ENCODE results near the gene BNIP1. TPM values are rescaled to one million over a fixed set of nuclear protein-coding genes. Genes with fewer than 3 reads are reported as not detected.

BNIP1 gene
- total RNA-seq, 2 donors from 2014 or later: 12.5 to 19.8 TPM

DNA sequence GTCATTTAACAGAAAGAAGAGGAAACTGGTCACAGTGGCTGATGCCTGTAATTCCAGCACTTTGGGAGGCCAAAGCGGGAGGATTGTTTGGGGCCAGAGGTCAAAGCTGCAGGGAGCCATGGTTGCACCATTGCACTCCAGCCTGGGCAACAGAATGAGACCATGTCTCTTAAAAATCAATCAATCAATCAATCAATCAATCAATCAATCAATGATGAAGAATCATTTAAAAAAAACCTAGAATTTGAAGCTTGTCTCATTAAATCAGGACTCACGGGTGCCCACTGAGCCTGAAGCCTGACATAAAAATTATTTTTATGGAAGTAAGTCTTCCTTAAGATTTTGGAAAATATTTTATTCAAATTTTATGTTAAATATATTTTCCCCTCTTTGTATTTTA lies 43.9 kb downstream of the BNIP1 start:
- no peak overlapping the region for H3K27ac ChIP-seq
- DNase-seq (ENCODE audit: low spot score): no peak
- intact Hi-C loops (cut with DNase I): no loop called here
- no peaks in the 10 kb centered on the region for H3K4me1 ChIP-seq (replicated peaks)
- TF ChIP-seq CTCF (IDR thresholded peaks at IDR 0.05) (no peak), POLR2A (IDR thresholded peaks at IDR 0.05) (no peak), POLR2AphosphoS5 (IDR thresholded peaks at IDR 0.05) (no peak)
- H3K4me3 ChIP-seq: no peak overlapping the region
- WGBS: 79% methylated on average over 2 of the region's 2 CpGs
- H3K36me3 ChIP-seq: no peaks in the 10 kb centered on the region
- no peaks in the 10 kb centered on the region for H3K27me3 ChIP-seq (replicated peaks; ENCODE audit: insufficient read depth)
- H3K9me3 ChIP-seq: no peaks in the 10 kb centered on the region

GRCh38 chr5:173191015-173191414 lies 46.7 kb downstream of the BNIP1 start:
- intact Hi-C loops (cut with DNase I): no loop called here
- no peaks in the 10 kb centered on the region for H3K4me1 ChIP-seq (replicated peaks)
- H3K4me3 ChIP-seq: no peak overlapping the region
- H3K9me3 ChIP-seq: no peaks in the 10 kb centered on the region
- no peak for DNase-seq (ENCODE audit: low spot score)
- H3K36me3 ChIP-seq: no peaks in the 10 kb centered on the region
- H3K27me3 ChIP-seq (replicated peaks; ENCODE audit: insufficient read depth): no peaks in the 10 kb centered on the region
- H3K27ac ChIP-seq: no peak overlapping the region
- WGBS: 89% methylated on average over 4 of the region's 4 CpGs
- no peak for TF ChIP-seq CTCF (IDR thresholded peaks at IDR 0.05)

GRCh38 chr5:173191561-173191960 lies 47.2 kb downstream of the BNIP1 start:
- intact Hi-C loops (cut with DNase I): no loop called here
- H3K4me1 ChIP-seq (replicated peaks): no peaks in the 10 kb centered on the region
- WGBS: 89% methylated on average over 8 of the region's 8 CpGs
- H3K36me3 ChIP-seq: no peaks in the 10 kb centered on the region
- H3K4me3 ChIP-seq: no peak overlapping the region
- H3K27ac ChIP-seq: no peak overlapping the region
- no peak for DNase-seq (ENCODE audit: low spot score)
- H3K27me3 ChIP-seq (replicated peaks; ENCODE audit: insufficient read depth): no peaks in the 10 kb centered on the region
- no peak for TF ChIP-seq POLR2AphosphoS5 (IDR thresholded peaks at IDR 0.05)
- no peak for TF ChIP-seq POLR2A (IDR thresholded peaks at IDR 0.05)
- no peak for TF ChIP-seq CTCF (IDR thresholded peaks at IDR 0.05)
- no peaks in the 10 kb centered on the region for H3K9me3 ChIP-seq

DNA sequence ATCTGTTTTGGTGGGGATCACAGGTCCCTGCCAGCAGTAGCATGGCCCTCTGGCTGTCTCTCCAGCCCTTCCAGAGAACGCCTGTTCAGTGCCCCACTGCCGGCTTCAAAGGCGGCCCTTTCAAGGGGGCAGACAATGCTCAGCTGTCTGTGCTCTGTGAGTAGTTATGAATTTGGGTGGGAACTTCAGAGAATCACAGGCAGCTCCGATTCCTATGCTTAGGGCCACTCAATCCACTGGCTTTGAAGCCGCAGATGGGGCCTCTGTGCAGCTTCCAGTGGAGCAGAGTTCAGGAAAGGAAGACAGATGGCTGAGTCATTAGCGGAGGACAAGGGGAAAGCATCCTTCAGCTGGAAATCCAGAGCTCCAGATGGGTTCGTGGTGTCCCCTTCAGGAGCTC lies 48.2 kb downstream of the BNIP1 start:
- Histone ChIP-seq H3K27me3 (replicated peaks; ENCODE audit: insufficient read depth) (no peaks in the 10 kb centered on the region), H3K36me3 (no peaks in the 10 kb centered on the region), H3K4me1 (replicated peaks) (no peaks in the 10 kb centered on the region), H3K27ac (no peak overlapping the region), H3K9me3 (no peaks in the 10 kb centered on the region), H3K4me3 (no peak overlapping the region)
- 91% methylated on average over 7 of the region's 7 CpGs for WGBS
- TF ChIP-seq CTCF (IDR thresholded peaks at IDR 0.05) (no peak), POLR2A (IDR thresholded peaks at IDR 0.05) (no peak), POLR2AphosphoS5 (IDR thresholded peaks at IDR 0.05) (no peak)
- intact Hi-C loops (cut with DNase I): no loop called here
- no peak for DNase-seq (ENCODE audit: low spot score)

DNA sequence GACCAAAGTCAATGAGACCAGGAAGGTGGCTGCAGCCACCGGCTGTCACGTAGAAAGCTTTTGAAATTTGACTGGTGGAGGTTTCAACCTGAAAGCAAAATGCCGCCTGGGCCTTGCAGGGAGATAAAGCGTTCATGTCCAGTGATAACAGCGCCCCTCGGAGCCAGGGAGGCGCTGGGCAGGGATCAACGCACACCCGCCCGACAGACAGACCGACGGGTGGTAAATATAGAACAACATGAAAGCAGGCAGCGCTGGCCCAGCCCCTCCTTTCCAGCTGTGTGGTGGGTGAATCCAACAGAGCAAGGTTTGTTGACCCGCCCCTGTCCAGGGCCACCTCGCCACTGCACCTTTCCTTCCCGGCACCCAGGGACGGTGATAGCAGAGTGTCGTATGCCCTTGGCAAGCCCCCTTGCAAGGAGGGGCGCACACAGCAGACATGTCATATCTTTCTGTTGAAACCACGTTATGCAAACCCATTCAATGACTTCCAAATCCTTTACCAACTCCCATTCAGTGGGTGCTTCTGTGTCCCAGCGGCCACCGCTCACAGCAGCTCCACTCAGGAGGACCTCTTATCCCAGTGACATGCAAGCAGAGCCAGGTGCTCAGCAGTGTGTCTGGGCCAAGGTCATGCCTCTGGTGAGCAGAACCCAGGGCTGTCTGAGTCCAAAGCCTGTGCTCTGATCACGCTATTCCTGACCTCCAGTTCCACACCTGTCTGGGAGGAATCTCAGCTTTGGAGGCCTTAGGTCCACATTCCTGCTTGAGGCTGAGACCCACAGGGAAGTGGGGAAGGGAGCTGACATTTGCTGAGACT lies 52.0 kb downstream of the BNIP1 start:
- 68% methylated on average over 23 of the region's 23 CpGs for WGBS
- H3K27ac ChIP-seq: no peak overlapping the region
- H3K36me3 ChIP-seq: no peaks in the 10 kb centered on the region
- no peak for DNase-seq (ENCODE audit: low spot score)
- no peaks in the 10 kb centered on the region for H3K9me3 ChIP-seq
- no peak overlapping the region for H3K4me3 ChIP-seq
- no peaks in the 10 kb centered on the region for H3K27me3 ChIP-seq (replicated peaks; ENCODE audit: insufficient read depth)
- intact Hi-C loops (cut with DNase I): no loop called here
- TF ChIP-seq POLR2A (IDR thresholded peaks at IDR 0.05) (no peak), POLR2AphosphoS5 (IDR thresholded peaks at IDR 0.05) (no peak), CTCF (IDR thresholded peaks at IDR 0.05) (no peak)
- no peaks in the 10 kb centered on the region for H3K4me1 ChIP-seq (replicated peaks)

Measured in prostate gland (tissue), 2 donors.